ENCODE data around the gene DHDH.
A peak's percentile ranks its signal among the peaks of the same experiment; 100 is the strongest.
"Not testable (repeated sequence)": the region's sequence is repeated elsewhere in the genome, so short reads cannot be mapped to it uniquely, and the experiment has no call there.

DHDH gene

GRCh38 chr19:48933382-48933932 lies at the start of gene DHDH:
TSS of gene DHDH (plus strand) at chr19:48933699. CDS start at chr19:48933722, 23 bp downstream.
- peak; percentile 57 to 70 for DNase-seq (ENCODE audit: low read depth in 2 of 2)

DNA sequence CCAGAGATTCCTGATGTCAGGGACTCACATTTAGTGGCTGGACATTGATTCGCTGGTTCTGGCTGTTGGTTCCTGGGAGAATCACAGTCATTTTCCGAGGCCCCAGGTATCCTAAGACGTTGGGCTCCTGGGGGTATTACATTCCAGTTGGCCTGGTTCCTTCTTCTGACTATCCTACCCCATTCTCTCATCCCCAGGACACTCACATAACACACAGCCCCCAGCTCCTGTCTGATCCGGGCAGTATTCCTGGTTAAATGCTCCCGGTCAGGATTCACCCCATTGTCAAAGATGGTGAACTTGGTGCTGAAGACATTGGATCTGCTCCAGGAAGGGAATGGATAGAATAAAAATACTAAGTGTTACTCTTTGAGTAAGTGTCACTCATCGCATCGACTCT lies 49.8 kb upstream of the DHDH start:
- DNase-seq (ENCODE audit: low read depth in 2 of 2): no peak

DNA sequence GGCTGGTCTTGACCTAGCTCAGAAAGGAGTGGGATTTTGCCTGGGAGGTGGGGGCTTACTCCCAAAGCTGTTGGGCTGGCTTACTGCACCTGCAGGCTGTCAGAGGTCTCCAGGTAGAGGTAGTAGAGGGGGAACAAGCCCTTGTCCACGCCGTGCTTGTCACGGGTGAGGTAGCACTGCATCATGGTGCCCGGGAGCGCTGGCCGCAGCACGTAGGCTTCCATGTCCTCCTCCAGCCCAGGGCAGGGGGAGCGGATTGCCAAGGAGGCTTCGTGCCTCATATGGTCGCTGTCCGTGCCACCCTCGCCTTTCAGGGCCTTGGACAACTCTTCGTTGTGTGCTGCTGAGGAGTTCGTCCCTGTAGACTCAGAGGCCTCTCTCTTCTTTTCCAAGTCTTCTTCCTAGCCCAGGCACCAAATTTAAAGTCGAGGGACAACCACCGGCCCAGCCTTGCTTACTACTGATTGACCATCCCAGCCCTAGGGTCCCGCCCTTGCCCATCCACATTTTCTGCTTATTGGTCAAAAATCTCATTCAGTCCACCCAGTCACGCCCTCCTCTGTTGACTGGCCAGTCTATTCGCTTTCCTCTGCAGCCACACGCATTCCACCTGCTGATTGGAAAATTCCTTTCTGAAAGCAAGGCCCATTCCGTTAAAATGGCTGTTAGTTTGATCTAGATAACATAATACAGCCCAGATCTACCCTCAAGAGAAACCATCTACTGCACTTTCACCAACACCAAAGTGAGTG lies 45.5 kb upstream of the DHDH start:
- DNase-seq (ENCODE audit: low read depth in 2 of 2): no peak

DNA sequence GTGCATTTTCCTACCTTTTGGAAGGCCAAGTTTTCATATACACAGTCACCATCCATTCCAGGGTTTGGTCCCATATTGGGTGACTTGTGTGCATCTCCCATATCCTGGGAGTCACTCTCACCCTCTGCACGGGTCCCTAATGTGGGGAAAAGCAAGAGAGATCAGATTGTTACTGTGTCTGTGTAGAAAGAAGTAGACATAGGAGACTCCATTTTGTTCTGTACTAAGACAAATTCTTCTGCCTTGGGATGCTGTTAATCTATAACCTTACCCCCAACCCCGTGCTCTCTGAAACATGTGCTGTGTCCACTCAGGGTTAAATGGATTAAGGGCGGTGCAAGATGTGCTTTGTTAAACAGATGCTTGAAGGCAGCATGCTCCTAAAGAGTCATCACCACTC lies 44.0 kb upstream of the DHDH start:
- DNase-seq (ENCODE audit: low read depth in 2 of 2): not testable (repeated sequence)

GRCh38 chr19:48890551-48890950 lies 42.9 kb upstream of the DHDH start:
- DNase-seq (ENCODE audit: low read depth in 2 of 2): no peak

DNA sequence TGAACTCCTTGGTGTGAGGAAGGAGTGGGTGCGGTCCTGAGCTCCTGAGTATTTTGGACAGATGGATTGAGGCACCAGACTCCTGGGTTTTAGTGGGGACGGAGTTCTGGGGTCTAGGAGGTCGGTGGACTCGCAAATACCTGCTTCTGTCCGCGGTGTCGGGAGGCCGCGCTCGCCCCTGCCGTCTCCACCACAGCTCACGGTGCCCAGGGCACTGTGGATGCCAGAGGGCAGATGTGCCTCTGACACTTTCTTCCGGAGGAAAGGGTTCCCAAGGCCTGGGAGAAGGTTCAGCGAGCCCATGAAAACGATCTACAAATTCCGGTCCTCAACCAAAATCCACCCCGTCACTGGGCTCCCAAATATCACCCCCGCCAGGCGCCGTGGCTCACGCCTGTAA lies 38.3 kb upstream of the DHDH start:
- no peak for DNase-seq (ENCODE audit: low read depth in 2 of 2)

- peak in 1 of 2 donors; percentile 49 for DNase-seq (ENCODE audit: low read depth in 2 of 2)
Measured at GRCh38 chr19:48896191-48896720, 37.2 kb upstream of the DHDH start.

DNA sequence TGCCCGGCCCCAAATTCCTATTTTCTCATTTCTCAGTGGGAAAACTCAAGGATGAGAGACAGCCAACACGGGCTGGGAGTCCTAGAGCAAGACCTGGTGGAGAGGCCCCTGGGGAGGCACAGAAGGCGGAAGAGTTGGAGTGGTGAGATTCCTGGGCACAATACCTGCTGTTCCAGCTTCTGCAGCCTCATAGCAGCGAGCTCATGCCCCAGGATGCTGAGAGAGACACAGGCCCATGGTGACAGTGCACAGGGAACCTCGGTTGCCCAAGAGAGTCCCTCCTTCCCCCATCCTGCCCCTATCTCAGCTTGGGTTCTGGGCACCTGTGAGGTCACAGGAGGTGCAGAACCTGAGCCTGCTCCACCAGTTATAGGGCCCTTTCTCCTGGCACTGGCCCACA lies 36.3 kb upstream of the DHDH start:
- no peak for DNase-seq (ENCODE audit: low read depth in 2 of 2)

DNA sequence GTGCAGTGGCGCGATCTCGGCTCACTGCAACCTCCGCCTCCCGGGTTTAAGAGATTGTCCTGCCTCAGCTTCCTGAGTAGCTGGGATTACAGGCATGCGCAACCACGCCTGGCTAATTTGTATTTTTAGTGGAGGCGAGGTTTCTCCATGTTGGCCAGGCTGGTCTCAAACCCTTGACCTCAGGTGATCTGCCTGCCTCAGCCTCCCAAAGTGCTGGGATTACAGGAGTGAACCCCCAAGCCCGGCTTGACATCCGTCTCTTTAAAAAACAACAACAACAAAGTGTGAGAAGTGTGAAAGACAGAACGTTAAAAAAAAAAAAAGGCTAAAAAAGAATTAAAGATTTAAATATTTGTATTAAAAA lies 34.1 kb upstream of the DHDH start:
- DNase-seq (ENCODE audit: low read depth in 2 of 2): not testable (repeated sequence)

GRCh38 chr19:48899781-48900476 lies 33.6 kb upstream of the DHDH start, which contains the start of gene NUCB1:
TSS of gene NUCB1 (plus strand) at chr19:48900312. CDS start at chr19:48900797, 485 bp downstream.
- DNase-seq (ENCODE audit: low read depth in 2 of 2): peak; percentile 98 to 100

- DNase-seq (ENCODE audit: low read depth in 2 of 2): no peak
Measured at GRCh38 chr19:48900477-48901406, 32.8 kb upstream of the DHDH start.

DNA sequence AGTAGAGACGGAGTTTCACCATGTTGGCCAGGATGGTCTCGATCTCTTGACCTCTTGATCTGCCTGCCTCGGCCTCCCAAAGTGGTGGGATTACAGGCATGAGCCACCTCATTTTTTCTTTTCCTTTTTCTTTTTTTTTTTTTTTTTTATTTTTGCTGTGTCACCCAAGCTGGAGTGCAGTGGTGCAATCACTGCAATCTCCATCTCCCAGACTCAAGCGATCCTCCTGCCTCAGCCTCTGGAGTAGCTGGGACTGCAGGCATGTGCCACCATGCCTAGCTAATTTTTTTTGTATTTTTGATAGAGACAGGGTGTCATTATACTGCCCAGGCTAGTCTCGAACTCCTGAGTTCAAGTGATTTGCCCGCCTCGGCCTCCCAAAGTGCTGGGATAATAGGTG lies 31.2 kb upstream of the DHDH start:
- DNase-seq (ENCODE audit: low read depth in 2 of 2): not testable (repeated sequence)

- not testable (repeated sequence) for DNase-seq (ENCODE audit: low read depth in 2 of 2)
Measured at GRCh38 chr19:48903788-48904187, 29.7 kb upstream of the DHDH start.

GRCh38 chr19:48905664-48906063 lies 27.8 kb upstream of the DHDH start:
- no peak for DNase-seq (ENCODE audit: low read depth in 2 of 2)

- no peak for DNase-seq (ENCODE audit: low read depth in 2 of 2)
Measured at GRCh38 chr19:48906324-48906723, 27.2 kb upstream of the DHDH start.

- DNase-seq (ENCODE audit: low read depth in 2 of 2): no peak
Measured at GRCh38 chr19:48907671-48908070, 25.8 kb upstream of the DHDH start.

DNA sequence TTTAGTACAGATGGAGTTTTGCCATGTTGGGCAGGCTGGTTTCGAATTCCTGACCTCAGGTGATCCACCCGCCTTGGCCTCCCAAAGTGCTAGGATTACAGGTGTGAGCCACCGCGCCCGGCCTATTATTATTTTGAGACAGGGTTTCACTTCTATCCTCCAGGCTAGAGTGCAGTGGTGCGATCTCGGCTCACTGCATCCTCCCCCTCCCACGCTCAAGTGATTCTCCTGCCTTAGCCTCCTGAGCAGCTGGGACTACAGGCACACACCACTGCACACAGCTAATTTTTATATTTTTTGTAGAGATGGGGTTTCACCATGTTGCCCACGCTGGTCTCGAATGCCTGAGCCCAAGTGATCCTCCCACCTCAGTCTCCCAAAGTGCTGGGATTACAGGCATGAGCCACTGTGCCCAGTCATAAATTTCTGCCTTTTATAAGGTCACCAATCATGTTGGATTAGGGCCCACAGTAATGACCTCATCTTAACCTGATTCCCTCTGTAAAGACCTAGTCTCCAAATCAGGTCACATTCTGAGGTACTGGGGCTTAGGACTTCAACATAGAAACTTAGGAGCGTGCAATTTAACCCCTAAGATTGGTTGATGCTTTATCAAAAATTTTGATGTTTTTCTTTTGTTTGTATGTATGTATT lies 23.9 kb upstream of the DHDH start:
- DNase-seq (ENCODE audit: low read depth in 2 of 2): not testable (repeated sequence)

DNA sequence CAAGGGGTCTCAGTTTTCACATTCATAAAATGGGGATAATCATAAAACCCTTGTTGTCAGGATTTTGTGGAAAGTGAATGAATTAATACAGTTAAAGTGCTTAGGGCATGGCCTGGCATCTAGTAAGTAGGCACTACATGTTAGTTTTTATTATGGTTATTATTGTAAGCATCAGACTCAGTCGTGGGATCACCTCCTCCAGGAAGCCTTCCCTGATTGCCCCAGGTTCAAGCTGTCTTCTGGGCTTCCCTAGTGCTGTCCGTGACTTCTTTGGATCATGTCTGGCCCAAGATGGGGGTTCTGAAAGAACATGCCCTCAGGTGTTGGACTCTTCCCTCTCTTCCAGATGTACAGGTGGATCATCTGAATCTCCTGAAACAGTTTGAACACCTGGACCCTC lies 22.7 kb upstream of the DHDH start:
- DNase-seq (ENCODE audit: low read depth in 2 of 2): no peak

- no peak for DNase-seq (ENCODE audit: low read depth in 2 of 2)
Measured at GRCh38 chr19:48913114-48913889, 20.2 kb upstream of the DHDH start.

DNA sequence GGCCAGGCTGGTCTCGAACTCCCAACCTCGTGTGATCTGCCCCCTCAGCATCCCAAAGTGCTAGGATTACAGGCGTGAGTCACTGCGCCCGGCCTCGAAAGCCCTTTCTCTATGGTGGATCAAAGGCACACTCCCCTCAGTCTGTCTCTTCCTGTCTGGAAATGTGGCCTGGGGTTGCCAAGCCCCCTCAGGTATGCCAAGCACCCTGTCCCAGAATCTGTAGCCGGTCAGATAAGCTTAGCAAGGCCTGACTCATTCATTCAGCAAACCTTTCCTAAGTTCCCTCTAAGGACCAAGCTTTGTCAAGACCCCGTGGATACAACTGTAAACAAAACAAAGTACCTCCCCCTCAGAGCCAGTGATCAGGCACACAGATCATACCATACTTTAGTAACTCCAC lies 19.3 kb upstream of the DHDH start:
- no peak for DNase-seq (ENCODE audit: low read depth in 2 of 2)

All from stimulated activated CD4-positive, alpha-beta T cell treated with anti-CD3 and anti-CD28 coated beads, Interleukin-15, amount 100 ng/mL, for 48 hours (primary cell).